Stimulated activated effector memory CD8-positive, alpha-beta T cell treated with anti-CD3 and anti-CD28 coated beads, Interleukin-12 subunit alpha, Interleukin-12 subunit beta, amount 100 ng/mL, for 72 hours (primary cell): ENCODE measurements around the gene COL5A1.
"Not testable (repeated sequence)": the region's sequence is repeated elsewhere in the genome, so short reads cannot be mapped to it uniquely, and the experiment has no call there.

Experiments used
- ATAC-seq: fragments of 150-1000 bp; cut with Tn5 transposase; 2 replicates; pipeline ENCODE4 v1.10.0; 2021
- DNase-seq, 2 donors: peaks; one replicate each; pipeline ENCODE4 v3.0.0; 2021 to 2022; ENCODE audit warnings: low spot score in 2 of 2
- H3K27ac Mint-ChIP-seq: one replicate; pipeline ENCODE4 v1.8.0; 2022; ENCODE audit warnings: mild to moderate bottlenecking, mixed read lengths
- H3K36me3 Mint-ChIP-seq: one replicate; pipeline ENCODE4 v1.8.0; 2022; ENCODE audit warnings: mild to moderate bottlenecking, mixed read lengths
- H3K4me1 Mint-ChIP-seq: one replicate; pipeline ENCODE4 v1.8.0; 2022; ENCODE audit warnings: mixed read lengths
- H3K4me3 Mint-ChIP-seq: one replicate; pipeline ENCODE4 v1.8.0; 2022; ENCODE audit warnings: mild to moderate bottlenecking, mixed read lengths
- H3K9me3 Mint-ChIP-seq: one replicate; pipeline ENCODE4 v1.8.0; 2022; ENCODE audit warnings: mixed read lengths

Gene COL5A1

DNA sequence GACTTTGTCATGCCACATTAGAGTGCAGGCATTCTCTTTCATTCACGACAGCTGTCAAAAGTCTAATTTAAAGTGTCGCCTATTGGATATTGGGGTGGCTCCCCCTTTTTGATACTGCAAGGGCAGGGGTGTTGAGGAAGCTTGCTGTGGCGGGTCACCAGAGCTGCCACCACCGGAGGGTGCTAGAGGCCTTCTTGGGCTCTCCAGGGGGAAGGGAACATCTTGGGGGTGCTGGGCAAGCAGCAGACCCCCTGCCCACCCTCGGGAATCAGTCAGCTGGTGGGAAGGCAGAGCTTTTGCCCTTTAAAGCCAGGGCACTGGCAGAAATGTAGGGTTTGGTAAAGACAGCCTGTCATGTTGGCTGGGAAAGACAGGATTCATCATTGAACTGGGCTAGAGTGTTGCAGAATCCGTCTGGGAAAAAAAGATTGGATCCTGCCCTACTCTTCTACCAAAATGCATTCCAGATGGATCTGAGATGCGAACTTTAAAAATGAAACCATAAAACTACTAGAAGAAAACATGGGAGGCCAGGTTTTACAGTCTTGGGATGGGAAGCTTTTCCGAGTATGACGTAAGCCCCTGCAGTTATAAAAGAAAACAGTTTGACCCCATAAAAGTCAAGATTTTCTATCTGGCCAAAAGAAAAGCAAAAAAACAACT is 22.3 kb downstream of the COL5A1 start:
- peaks cover 12% of the 10 kb centered on the region for H3K4me1 Mint-ChIP-seq
- peaks cover 4% of the 10 kb centered on the region for H3K9me3 Mint-ChIP-seq
- no peak for ATAC-seq
- no peak overlapping the region for H3K4me3 Mint-ChIP-seq
- no peak for DNase-seq
- no peaks in the 10 kb centered on the region for H3K36me3 Mint-ChIP-seq
- H3K27ac Mint-ChIP-seq = no peak overlapping the region

DNA sequence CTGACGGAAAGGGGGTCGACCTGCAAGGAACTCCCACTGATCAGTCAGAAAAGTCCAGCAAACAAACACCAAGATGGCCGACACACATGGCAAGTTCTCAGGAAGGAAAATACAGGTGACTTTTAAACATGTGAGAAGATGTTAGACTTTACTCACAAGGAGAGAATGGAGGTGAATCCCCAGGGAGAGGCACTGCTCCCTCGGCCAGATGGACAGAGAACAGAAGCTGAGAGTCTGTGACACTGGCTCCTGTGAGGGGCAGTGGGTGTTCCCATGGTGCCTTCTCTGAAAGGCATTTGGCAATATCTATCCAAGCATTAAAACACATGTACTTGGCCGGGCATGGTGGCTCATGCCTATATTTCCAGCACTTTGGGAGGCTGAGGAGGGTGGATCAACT is 22.8 kb downstream of the COL5A1 start:
- no peak overlapping the region for H3K27ac Mint-ChIP-seq
- ATAC-seq = no peak
- H3K4me1 Mint-ChIP-seq = peaks cover 17% of the 10 kb centered on the region
- no peaks in the 10 kb centered on the region for H3K36me3 Mint-ChIP-seq
- DNase-seq = no peak
- peaks cover 7% of the 10 kb centered on the region for H3K9me3 Mint-ChIP-seq
- H3K4me3 Mint-ChIP-seq = no peak overlapping the region

DNA sequence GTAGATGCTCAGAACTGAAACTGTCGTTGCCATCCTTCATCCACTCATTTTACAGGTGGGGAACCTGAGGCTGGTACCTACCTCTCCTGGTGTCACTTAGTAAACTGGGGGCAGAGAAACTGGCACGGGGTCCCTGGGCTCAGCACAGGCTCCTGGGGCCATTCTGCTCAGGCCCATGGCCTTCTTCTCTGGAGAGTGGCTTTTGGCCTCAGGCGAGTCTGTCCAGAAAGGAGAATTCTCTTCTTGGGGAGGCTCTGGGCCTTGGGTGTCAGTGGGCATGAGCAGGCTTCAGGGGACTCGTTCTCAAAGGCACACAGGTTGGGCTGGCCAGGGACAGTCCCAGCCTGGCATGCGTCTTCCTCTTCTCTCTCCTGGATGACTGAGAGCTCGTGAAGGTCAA is 24.6 kb downstream of the COL5A1 start:
- ATAC-seq = peak; percentile 20
- DNase-seq = no peak
- Mint-ChIP-seq H3K27ac (peak overlapping the region; percentile 67), H3K36me3 (no peaks in the 10 kb centered on the region), H3K4me3 (peak overlapping the region; percentile 31), H3K4me1 (peaks cover 17% of the 10 kb centered on the region), H3K9me3 (peaks cover 3% of the 10 kb centered on the region)

DNA sequence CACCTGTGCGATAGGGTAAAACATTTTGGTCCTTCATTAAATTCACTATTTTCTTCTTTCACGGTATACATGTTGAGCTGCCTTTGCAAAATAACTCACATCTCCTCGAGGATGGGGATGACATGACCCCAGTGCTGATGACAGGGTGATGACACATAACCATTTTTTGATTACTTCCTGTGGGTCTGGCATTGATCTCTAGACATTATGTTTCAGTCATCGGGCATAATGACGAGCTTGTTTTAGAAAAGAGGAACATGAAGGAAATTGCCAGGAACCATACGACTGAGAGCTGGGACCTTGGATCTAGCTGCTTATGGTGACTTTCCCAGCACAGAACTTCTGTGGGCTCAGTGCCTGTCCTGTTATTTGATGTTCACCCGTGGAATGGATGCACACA is 25.2 kb downstream of the COL5A1 start:
- Mint-ChIP-seq H3K9me3 (peaks cover 3% of the 10 kb centered on the region), H3K4me3 (peak overlapping the region; percentile 31), H3K36me3 (no peaks in the 10 kb centered on the region), H3K4me1 (peaks cover 17% of the 10 kb centered on the region), H3K27ac (peak overlapping the region; percentile 67)
- DNase-seq (no peak), ATAC-seq (peak; percentile 90)

DNA sequence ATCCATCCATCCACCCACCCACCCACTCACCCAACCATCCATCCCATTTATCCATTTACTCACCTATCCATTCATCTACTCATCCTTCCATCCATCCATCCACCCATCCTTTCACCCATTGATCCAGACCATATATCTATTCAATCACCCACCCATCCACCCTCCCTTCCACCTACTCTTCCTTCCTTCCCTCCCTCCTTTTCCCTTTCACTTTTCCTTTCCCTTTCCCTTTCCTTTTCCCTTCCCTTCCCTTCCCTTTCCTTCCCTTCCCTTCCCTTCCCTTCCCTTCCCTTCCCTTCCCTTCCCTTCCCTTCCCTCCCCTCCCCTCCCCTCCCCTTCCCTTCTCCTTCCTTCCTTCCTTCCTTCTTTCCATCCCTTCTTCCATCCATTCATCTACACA is 27.4 kb downstream of the COL5A1 start:
- not testable (repeated sequence) for ATAC-seq, DNase-seq, H3K4me3 Mint-ChIP-seq, H3K9me3 Mint-ChIP-seq, H3K27ac Mint-ChIP-seq, H3K36me3 Mint-ChIP-seq
- peaks cover 17% of the 10 kb centered on the region for H3K4me1 Mint-ChIP-seq

DNA sequence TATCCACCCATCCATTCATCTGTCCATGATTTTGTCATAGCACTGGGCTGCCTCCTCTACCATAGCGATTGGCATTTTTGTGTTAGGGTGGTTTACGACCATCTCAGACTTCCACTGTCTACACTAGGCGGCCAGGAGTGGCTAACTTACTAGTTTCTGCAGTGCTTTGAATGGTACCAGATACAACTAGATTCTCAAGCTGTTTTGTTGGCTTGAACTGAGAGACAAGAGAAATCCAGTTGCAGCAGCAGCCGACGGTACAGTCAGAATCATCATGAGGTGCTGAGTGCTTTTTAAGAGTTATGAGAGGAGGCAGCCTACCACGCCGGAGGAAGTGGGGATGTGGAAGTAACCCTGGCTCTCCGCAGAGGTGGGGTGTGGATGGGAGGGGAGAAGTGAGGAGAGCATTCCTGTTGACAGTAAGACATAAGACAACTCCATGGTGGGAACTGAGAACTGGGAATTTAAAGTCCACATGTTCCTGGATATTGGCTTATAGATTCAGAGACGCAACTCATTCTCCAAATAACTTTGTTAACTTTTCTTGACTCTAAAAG is 27.9 kb downstream of the COL5A1 start:
- ATAC-seq = no peak
- no peaks in the 10 kb centered on the region for H3K36me3 Mint-ChIP-seq
- no peak overlapping the region for H3K4me3 Mint-ChIP-seq
- peaks cover 17% of the 10 kb centered on the region for H3K4me1 Mint-ChIP-seq
- H3K9me3 Mint-ChIP-seq = peaks cover 3% of the 10 kb centered on the region
- DNase-seq = no peak
- no peak overlapping the region for H3K27ac Mint-ChIP-seq

DNA sequence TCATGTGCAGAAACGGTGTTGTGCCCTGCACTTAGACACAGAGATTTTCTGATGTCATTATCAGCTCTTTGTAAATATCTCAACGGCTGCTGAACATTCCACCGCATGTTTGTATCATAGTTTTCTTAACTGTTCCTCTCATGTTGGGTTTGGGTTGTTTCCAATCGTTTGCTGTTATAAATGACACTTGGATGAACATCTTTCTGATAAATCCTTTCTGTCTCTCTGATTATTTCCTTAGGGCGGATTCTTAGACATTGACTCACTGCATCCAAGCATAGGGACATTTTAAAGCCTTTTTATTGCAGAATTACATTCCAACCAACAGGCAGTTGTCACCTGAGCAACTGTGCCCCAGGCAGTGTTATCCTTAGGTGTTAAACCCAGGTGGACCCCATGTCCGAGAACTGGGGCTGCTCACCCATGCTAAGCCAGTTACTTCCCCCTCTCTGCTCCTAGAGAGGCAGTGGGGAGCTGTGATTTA is 28.5 kb downstream of the COL5A1 start:
- H3K4me3 Mint-ChIP-seq = no peak overlapping the region
- ATAC-seq = no peak
- no peak for DNase-seq
- H3K36me3 Mint-ChIP-seq = no peaks in the 10 kb centered on the region
- peaks cover 3% of the 10 kb centered on the region for H3K9me3 Mint-ChIP-seq
- H3K27ac Mint-ChIP-seq = no peak overlapping the region
- peaks cover 17% of the 10 kb centered on the region for H3K4me1 Mint-ChIP-seq

DNA sequence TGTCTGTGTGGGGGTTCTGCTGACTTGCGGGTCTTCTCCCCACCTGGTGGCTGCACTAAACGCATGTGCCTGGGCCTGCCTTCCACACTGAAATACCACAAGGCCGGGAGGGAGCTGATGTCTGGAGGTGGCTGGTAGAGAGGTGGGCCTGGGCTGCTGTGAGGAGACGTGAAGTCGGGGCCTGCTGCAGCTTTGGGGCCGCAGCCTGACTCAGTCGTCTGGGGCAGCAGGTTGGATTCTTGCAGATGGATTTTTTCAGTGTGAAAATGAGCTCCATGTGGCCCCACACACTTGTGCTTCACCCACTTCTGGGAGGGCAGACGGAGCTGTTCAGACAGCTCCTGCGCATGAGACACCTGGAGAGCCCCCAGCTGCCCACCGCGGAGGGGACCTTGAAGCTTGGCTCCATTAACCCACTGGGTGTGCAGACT is 29.3 kb downstream of the COL5A1 start:
- no peak overlapping the region for H3K27ac Mint-ChIP-seq
- H3K4me1 Mint-ChIP-seq = peaks cover 17% of the 10 kb centered on the region
- DNase-seq = no peak
- peaks cover 3% of the 10 kb centered on the region for H3K9me3 Mint-ChIP-seq
- no peaks in the 10 kb centered on the region for H3K36me3 Mint-ChIP-seq
- H3K4me3 Mint-ChIP-seq = no peak overlapping the region
- ATAC-seq = no peak

DNA sequence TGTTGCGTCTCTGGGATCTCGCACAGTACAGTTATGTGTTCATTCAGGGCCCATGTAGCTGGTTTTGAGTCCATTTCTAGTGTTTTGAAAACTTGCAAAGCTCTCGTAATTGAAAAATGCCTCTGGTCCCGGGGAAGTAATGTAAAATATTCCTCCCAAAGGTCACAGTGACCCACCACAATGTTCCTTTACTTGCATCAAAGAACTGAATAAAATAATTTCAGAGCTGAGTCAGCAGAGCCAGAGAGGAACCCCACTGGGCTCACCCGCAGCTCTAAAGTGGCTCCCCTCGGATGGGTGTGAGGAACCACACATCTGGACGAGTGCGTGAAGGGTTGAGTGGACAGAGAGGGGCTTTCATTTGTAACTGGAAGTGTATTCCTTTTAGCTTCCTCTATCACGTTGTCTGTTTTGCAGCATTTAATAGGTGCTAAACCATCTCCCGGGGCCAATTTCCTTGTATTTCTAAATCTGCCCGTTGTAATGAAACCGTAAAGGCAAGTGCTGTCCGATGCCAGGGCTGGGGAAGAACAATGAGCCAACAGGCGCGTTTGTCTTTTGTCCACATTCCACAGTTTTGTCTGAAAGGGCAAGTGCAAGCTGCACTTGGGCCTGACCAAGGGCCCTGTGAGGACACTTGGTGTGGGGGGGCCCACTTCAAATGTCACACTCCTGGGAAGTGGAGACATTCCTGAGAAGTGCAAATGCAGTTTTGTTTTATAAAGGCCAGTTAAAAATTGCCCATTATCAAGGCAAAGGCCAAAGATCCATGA is 29.9 kb downstream of the COL5A1 start:
- Mint-ChIP-seq H3K36me3 (no peaks in the 10 kb centered on the region), H3K4me1 (peaks cover 14% of the 10 kb centered on the region), H3K27ac (no peak overlapping the region), H3K4me3 (no peak overlapping the region), H3K9me3 (peaks cover 3% of the 10 kb centered on the region)
- no peak for ATAC-seq
- DNase-seq = no peak

DNA sequence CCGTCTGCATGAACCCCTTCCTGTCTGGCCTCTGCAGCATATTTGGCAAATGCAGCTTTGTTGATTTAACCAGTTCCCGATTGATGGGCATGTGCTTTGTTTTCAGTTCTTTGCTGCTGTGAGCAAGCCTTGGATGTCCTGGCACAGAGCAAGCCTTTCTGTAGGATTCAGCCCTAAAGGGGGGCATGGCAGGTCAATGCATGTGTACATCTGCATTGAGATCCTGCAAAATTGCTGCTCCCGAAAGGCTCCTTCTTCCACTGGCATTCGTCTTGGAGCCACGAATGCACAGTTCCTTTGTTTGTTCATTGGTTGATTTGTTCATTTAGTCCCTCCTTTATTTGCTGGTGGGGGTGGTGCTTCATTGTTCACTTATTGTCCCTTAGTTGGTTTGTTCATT is 34.8 kb downstream of the COL5A1 start:
- Mint-ChIP-seq H3K4me3 (no peak overlapping the region), H3K4me1 (no peaks in the 10 kb centered on the region), H3K36me3 (no peaks in the 10 kb centered on the region), H3K27ac (no peak overlapping the region), H3K9me3 (no peaks in the 10 kb centered on the region)
- ATAC-seq (no peak), DNase-seq (no peak)

DNA sequence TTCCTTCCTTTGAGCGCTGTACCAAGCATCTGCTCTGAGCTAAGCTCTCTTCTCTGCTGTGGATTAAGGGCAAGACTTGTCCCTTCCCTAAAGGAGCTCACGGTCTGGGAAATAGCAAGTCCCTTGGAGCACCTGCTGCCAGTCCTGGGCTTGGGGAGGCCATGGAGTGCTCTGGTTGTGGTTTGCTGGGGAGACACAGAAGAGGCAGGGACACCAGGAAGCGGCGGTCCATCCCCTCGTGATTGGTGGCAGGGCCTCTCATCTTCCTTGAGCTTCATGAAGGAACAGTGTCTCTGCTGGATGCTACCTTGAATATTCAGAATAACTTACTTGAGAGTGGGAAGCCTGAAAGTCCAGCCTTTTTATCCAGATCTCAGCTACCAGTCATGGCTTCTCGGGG is 35.3 kb downstream of the COL5A1 start:
- H3K36me3 Mint-ChIP-seq = no peaks in the 10 kb centered on the region
- H3K4me1 Mint-ChIP-seq = no peaks in the 10 kb centered on the region
- ATAC-seq (no peak), DNase-seq (no peak)
- no peaks in the 10 kb centered on the region for H3K9me3 Mint-ChIP-seq
- H3K4me3 Mint-ChIP-seq = no peak overlapping the region
- no peak overlapping the region for H3K27ac Mint-ChIP-seq

DNA sequence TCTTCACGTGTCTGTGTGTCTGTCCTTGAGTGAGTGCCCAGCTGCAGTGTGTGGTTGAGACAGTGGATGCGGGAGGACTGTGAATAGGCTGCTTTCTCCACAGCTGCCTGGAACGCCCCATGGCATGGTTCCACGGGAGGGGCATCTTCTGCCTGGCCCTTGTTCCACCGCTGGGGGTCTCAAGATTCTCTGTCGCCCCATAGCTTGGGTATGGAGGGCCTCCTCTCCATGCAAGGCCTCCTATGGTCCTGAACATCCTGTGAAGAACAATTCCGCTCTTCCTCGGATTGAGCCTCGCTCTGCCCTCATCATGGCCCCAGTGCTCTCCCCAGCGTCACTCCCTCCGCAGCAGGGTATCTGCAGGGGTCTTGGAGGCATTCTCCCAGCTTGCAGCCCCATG is 36.1 kb downstream of the COL5A1 start:
- no peaks in the 10 kb centered on the region for H3K9me3 Mint-ChIP-seq
- no peak overlapping the region for H3K27ac Mint-ChIP-seq
- no peaks in the 10 kb centered on the region for H3K4me1 Mint-ChIP-seq
- no peak overlapping the region for H3K4me3 Mint-ChIP-seq
- no peaks in the 10 kb centered on the region for H3K36me3 Mint-ChIP-seq
- ATAC-seq (no peak), DNase-seq (no peak)

DNA sequence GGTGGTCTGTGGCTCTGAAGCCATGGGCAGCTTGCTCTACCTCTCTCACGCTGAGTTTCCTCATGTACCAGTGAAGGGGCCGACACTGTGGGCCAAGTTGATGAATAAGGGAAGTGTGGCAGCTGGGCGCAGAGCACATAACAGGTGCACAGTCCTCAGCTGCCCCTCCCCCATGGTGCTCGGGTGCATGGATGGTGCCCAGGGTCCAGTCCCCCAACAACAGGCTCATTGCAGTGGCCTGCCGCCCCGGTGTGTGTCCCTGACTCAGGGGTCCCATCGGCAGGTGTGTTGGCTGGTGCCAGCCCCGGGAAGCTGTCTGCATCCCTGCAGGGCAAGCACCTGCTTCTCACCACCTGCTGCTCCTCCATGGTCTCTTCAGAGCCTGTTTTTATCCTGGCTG is 36.6 kb downstream of the COL5A1 start:
- no peak overlapping the region for H3K27ac Mint-ChIP-seq
- no peak for ATAC-seq
- DNase-seq = no peak
- H3K4me3 Mint-ChIP-seq = no peak overlapping the region
- no peaks in the 10 kb centered on the region for H3K36me3 Mint-ChIP-seq
- H3K4me1 Mint-ChIP-seq = no peaks in the 10 kb centered on the region
- H3K9me3 Mint-ChIP-seq = no peaks in the 10 kb centered on the region

DNA sequence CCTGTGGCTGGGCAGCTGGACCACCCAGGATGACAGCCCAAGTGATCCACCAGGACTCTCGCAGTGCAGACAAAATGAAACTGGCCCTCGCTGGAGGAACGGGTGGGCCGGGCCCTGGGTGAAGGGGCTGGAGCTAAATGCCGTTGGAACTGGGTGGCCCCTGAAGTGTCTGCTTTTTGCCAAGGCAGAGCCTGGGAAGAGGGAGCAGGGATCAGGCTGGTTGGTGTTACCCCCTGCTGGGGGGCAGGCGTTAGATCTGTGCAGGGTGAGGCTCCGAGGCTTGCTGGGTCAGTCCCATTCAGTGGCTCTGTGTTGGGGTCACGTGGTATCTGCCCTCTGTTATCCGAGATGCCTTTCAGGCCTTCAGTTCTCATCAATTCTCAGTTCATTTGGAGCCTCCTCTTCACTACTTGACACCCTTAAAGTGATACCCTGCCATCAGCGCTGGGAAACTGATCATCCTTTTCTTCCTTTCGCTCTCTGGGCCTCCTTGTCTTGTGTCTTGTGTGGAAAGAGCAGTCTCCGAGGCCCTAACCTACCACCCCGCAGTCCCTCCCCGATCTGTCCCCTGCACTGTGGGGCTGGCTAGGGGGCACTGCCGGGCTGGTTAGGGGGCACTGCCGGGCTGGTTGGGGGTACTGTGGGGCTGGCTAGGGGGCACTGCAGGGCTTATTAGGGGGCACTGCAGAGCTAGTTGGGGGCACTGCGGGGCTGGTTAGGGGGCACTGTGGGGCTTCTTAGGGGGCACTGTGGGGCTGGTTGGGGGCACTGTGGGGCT is 37.3 kb downstream of the COL5A1 start:
- H3K4me1 Mint-ChIP-seq = no peaks in the 10 kb centered on the region
- H3K36me3 Mint-ChIP-seq = no peaks in the 10 kb centered on the region
- DNase-seq (no peak), ATAC-seq (no peak)
- no peaks in the 10 kb centered on the region for H3K9me3 Mint-ChIP-seq
- no peak overlapping the region for H3K4me3 Mint-ChIP-seq
- H3K27ac Mint-ChIP-seq = no peak overlapping the region

DNA sequence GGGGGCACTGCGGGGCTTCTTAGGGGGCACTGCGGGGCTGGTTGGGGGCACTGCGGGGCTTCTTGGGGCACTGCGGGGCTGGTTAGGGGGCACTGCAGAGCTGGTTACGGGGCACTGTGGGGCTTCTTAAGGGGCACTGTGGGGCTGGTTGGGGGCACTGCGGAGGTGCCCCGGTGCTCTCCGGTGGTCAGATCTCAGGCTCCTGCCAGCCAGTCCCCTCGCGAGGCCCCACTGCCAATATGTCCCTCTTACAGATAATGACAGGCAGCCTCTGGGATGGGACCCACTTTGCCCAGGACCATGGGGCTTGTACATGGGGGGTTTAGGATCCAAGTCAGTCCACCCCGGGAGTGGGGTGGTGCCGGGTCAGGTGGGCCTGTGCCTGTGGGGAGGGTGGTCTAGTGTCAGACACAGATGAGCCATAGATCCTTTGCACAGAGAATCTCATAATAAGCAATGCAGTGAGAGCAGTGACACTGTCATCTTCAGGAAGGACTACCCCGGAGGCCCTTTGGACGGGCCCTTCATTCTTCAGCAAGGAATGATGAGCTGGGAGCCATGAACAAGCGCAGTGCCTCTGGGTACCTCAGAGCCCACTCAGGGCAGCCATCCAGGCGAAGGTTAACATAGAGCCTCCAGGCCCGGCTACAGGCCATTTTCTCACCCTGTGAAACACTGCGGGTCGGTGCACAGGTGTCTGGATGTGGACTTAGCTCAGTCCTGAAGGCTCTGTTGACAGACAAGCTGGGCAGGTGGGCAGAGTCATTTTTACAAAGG is 38.2 kb downstream of the COL5A1 start:
- H3K9me3 Mint-ChIP-seq = no peaks in the 10 kb centered on the region
- no peak for ATAC-seq
- H3K4me1 Mint-ChIP-seq = no peaks in the 10 kb centered on the region
- DNase-seq = no peak
- H3K4me3 Mint-ChIP-seq = no peak overlapping the region
- H3K27ac Mint-ChIP-seq = no peak overlapping the region
- no peaks in the 10 kb centered on the region for H3K36me3 Mint-ChIP-seq
